ENCODE measurements around the gene NECTIN1.

The NECTIN1 gene

DNA sequence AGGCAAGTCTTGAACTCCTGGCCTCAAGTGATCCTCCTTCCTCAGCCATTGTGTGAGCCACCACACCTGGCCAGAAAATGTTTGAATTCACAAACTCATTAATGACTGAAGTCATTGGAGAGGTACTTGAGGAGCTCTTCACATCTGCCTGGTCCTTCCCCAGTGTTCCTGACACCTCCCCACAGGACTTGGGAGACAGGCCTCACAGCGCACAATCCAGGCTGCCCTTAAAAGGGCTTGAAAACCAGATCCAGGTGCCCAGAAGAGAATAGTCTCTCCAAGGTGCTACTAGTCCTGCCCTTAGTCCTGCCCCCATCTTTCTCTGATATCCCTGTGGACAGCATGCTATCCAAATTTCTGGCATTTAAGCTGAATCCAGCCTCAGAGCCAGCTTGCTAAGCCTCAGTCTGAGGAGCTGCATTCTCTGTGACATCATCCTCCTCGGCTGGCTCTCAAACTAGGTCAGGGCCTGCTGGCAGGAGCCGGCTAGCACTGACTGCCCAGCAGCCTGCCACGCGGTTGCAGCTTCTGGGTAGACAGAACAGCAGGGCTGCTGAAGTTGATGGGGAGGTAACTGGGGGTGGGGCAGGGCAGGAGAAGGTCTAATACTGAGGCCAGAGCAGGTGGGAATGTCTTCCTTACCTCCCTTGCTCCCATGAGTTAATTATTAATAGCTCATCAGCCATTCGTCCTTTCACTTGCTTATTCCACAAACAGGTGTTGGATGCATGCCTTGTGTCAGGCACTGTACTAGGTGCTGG lies 35.3 kb upstream of the NECTIN1 start:
- H3K4me3 ChIP-seq (replicated peaks; ENCODE audit: insufficient read depth, low read length) = no peak overlapping the region
- H3K27me3 ChIP-seq (ENCODE audit: insufficient read depth, poor library complexity, severe bottlenecking) = no peaks in the 10 kb centered on the region
- TF ChIP-seq POLR2AphosphoS5 (IDR thresholded peaks at IDR 0.05; ENCODE audit: low read depth) (no peak), SPI1 (IDR thresholded peaks at IDR 0.05; ENCODE audit: borderline replicate concordance, low read depth) (no peak), GABPA (IDR thresholded peaks at IDR 0.05; ENCODE audit: low read depth) (no peak)
- TF ChIP-seq, protein P1, sequence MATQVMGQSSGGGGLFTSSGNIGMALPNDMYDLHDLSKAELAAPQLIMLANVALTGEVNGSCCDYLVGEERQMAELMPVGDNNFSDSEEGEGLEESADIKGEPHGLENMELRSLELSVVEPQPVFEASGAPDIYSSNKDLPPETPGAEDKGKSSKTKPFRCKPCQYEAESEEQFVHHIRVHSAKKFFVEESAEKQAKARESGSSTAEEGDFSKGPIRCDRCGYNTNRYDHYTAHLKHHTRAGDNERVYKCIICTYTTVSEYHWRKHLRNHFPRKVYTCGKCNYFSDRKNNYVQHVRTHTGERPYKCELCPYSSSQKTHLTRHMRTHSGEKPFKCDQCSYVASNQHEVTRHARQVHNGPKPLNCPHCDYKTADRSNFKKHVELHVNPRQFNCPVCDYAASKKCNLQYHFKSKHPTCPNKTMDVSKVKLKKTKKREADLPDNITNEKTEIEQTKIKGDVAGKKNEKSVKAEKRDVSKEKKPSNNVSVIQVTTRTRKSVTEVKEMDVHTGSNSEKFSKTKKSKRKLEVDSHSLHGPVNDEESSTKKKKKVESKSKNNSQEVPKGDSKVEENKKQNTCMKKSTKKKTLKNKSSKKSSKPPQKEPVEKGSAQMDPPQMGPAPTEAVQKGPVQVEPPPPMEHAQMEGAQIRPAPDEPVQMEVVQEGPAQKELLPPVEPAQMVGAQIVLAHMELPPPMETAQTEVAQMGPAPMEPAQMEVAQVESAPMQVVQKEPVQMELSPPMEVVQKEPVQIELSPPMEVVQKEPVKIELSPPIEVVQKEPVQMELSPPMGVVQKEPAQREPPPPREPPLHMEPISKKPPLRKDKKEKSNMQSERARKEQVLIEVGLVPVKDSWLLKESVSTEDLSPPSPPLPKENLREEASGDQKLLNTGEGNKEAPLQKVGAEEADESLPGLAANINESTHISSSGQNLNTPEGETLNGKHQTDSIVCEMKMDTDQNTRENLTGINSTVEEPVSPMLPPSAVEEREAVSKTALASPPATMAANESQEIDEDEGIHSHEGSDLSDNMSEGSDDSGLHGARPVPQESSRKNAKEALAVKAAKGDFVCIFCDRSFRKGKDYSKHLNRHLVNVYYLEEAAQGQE (IDR thresholded peaks at IDR 0.05; ENCODE audit: insufficient replicate concordance, low read depth) = no peak
- TF ChIP-seq, protein P2, sequence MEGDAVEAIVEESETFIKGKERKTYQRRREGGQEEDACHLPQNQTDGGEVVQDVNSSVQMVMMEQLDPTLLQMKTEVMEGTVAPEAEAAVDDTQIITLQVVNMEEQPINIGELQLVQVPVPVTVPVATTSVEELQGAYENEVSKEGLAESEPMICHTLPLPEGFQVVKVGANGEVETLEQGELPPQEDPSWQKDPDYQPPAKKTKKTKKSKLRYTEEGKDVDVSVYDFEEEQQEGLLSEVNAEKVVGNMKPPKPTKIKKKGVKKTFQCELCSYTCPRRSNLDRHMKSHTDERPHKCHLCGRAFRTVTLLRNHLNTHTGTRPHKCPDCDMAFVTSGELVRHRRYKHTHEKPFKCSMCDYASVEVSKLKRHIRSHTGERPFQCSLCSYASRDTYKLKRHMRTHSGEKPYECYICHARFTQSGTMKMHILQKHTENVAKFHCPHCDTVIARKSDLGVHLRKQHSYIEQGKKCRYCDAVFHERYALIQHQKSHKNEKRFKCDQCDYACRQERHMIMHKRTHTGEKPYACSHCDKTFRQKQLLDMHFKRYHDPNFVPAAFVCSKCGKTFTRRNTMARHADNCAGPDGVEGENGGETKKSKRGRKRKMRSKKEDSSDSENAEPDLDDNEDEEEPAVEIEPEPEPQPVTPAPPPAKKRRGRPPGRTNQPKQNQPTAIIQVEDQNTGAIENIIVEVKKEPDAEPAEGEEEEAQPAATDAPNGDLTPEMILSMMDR (IDR thresholded peaks at IDR 0.05; ENCODE audit: insufficient read depth, low read length) = no peak
- no peak overlapping the region for H3K27ac ChIP-seq (replicated peaks)
- DNase-seq (ENCODE audit: low read depth in 1 of 2, low spot score in 1 of 2) = no peak

DNA sequence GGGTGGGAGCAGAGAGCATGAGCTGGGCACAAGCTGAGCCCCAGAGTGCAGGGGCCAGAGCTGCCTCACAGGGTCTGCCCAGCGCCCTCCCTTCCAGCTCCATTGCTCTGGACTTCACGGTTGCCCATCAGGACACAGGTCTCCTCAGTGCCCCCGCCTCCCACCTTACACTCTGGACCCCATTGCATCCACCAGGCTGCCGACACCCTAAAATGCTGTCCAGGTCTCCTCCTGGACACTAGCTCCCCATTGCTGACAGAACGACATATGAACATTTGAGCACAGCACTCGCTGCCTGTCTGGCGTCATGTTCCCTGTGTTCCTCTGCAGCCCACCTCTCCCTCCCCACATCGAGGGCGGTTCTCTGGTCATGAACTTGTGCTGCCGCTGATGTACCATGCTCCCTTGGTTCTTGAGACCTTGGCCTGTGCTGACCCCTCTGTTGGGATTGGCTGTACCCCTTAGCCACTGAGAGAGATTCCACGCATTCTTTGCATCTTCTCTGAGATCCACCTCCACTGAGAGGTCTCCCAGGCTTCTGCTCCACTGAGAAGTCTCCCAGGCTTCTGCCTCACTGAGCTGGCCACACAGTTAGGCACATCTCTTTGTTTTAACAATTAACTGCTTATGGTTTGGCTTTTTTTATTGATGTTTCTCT lies 34.2 kb upstream of the NECTIN1 start:
- TF ChIP-seq, protein P2 (IDR thresholded peaks at IDR 0.05; ENCODE audit: insufficient read depth, low read length) = no peak
- TF ChIP-seq, protein P1 (IDR thresholded peaks at IDR 0.05; ENCODE audit: insufficient replicate concordance, low read depth) = no peak
- TF ChIP-seq GABPA (IDR thresholded peaks at IDR 0.05; ENCODE audit: low read depth) = no peak
- Histone ChIP-seq H3K27ac (replicated peaks) (no peak overlapping the region), H3K4me3 (replicated peaks; ENCODE audit: insufficient read depth, low read length) (no peak overlapping the region)

DNA sequence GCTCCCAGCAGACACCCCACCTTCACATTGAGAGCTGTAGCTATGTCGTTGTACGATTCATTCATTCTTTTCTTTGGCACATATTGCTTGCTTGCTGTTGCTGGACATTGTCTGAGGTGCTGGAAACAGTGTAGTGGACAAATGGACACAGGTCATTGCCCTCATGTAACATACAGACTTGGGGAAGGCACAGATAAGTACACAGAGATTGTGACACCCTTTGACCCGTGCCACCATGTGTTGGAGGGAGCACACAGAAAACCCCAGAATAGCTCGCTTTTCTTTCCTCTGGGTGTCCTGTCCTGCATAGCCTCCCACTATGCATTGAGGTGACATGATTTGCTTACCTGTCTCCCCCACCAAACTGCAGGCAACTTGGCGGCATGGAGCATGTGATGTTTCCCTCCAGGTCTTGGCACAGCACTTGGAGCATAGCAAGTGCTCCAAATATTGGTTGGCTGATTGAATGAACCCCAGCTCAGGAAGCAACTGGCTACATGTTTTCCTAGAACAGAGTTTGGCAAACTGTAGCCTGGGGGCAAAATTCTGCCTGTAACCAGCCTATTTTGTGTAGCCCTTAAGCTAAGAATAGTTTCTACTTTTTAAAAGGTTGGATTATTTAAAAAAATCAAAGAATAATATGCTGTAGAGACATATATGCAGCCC lies 30.9 kb upstream of the NECTIN1 start:
- Histone ChIP-seq H3K27ac (replicated peaks) (no peak overlapping the region), H3K4me3 (replicated peaks; ENCODE audit: insufficient read depth, low read length) (no peak overlapping the region)
- no peak for DNase-seq (ENCODE audit: low read depth in 1 of 2, low spot score in 1 of 2)

More for the DNA sequence above, 34.2 kb upstream of the NECTIN1 start:
- H3K27me3 ChIP-seq (ENCODE audit: insufficient read depth, poor library complexity, severe bottlenecking) = no peaks in the 10 kb centered on the region
- no peak for DNase-seq (ENCODE audit: low read depth in 1 of 2, low spot score in 1 of 2)

More for the DNA sequence above, 30.9 kb upstream of the NECTIN1 start:
- TF ChIP-seq POLR2AphosphoS5 (IDR thresholded peaks at IDR 0.05; ENCODE audit: low read depth) = no peak
- TF ChIP-seq, protein P1 (IDR thresholded peaks at IDR 0.05; ENCODE audit: insufficient replicate concordance, low read depth) = no peak
- TF ChIP-seq GABPA (IDR thresholded peaks at IDR 0.05; ENCODE audit: low read depth) = no peak
- TF ChIP-seq SPI1 (IDR thresholded peaks at IDR 0.05; ENCODE audit: borderline replicate concordance, low read depth) = no peak
- peaks cover 3% of the 10 kb centered on the region for H3K27me3 ChIP-seq (ENCODE audit: insufficient read depth, poor library complexity, severe bottlenecking)
